ENCODE measurements around the gene ABLIM2.

Gene ABLIM2

DNA sequence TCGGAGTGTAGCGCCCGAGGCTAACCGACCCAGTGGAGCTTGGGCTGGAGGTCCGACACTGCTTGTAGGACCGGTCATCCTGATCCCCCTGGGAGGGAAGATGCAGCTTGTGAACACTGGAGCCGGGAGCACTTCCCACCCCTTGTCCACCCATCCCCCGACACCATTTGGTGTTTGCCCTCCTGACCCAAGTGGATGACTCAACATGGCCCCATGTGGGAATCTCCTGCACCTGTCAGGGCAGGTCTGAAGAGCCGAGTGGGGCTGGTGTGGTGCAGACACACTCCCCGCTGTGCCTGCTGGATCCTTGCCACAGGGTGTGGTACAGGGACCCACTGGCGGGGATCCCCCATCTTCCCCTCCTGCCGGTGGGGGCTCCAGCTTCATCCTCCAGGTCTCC, 128.9 kb downstream of the ABLIM2 start:
- no peak overlapping the region for H3K27ac ChIP-seq (replicated peaks)
- no peak for DNase-seq (ENCODE audit: low read depth in 1 of 2, low spot score in 1 of 2)
- H3K4me3 ChIP-seq (replicated peaks; ENCODE audit: insufficient read depth, low read length): no peak overlapping the region
- TF ChIP-seq, protein P1, sequence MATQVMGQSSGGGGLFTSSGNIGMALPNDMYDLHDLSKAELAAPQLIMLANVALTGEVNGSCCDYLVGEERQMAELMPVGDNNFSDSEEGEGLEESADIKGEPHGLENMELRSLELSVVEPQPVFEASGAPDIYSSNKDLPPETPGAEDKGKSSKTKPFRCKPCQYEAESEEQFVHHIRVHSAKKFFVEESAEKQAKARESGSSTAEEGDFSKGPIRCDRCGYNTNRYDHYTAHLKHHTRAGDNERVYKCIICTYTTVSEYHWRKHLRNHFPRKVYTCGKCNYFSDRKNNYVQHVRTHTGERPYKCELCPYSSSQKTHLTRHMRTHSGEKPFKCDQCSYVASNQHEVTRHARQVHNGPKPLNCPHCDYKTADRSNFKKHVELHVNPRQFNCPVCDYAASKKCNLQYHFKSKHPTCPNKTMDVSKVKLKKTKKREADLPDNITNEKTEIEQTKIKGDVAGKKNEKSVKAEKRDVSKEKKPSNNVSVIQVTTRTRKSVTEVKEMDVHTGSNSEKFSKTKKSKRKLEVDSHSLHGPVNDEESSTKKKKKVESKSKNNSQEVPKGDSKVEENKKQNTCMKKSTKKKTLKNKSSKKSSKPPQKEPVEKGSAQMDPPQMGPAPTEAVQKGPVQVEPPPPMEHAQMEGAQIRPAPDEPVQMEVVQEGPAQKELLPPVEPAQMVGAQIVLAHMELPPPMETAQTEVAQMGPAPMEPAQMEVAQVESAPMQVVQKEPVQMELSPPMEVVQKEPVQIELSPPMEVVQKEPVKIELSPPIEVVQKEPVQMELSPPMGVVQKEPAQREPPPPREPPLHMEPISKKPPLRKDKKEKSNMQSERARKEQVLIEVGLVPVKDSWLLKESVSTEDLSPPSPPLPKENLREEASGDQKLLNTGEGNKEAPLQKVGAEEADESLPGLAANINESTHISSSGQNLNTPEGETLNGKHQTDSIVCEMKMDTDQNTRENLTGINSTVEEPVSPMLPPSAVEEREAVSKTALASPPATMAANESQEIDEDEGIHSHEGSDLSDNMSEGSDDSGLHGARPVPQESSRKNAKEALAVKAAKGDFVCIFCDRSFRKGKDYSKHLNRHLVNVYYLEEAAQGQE (IDR thresholded peaks at IDR 0.05; ENCODE audit: insufficient replicate concordance, low read depth): no peak
- no peak for TF ChIP-seq SPI1 (IDR thresholded peaks at IDR 0.05; ENCODE audit: borderline replicate concordance, low read depth)
- TF ChIP-seq, protein P2, sequence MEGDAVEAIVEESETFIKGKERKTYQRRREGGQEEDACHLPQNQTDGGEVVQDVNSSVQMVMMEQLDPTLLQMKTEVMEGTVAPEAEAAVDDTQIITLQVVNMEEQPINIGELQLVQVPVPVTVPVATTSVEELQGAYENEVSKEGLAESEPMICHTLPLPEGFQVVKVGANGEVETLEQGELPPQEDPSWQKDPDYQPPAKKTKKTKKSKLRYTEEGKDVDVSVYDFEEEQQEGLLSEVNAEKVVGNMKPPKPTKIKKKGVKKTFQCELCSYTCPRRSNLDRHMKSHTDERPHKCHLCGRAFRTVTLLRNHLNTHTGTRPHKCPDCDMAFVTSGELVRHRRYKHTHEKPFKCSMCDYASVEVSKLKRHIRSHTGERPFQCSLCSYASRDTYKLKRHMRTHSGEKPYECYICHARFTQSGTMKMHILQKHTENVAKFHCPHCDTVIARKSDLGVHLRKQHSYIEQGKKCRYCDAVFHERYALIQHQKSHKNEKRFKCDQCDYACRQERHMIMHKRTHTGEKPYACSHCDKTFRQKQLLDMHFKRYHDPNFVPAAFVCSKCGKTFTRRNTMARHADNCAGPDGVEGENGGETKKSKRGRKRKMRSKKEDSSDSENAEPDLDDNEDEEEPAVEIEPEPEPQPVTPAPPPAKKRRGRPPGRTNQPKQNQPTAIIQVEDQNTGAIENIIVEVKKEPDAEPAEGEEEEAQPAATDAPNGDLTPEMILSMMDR (IDR thresholded peaks at IDR 0.05; ENCODE audit: insufficient read depth, low read length): no peak
- no peak for TF ChIP-seq POLR2AphosphoS5 (IDR thresholded peaks at IDR 0.05; ENCODE audit: low read depth)
- no peak for TF ChIP-seq GABPA (IDR thresholded peaks at IDR 0.05; ENCODE audit: low read depth)
- H3K27me3 ChIP-seq (ENCODE audit: insufficient read depth, poor library complexity, severe bottlenecking): peaks cover 4% of the 10 kb centered on the region

DNA sequence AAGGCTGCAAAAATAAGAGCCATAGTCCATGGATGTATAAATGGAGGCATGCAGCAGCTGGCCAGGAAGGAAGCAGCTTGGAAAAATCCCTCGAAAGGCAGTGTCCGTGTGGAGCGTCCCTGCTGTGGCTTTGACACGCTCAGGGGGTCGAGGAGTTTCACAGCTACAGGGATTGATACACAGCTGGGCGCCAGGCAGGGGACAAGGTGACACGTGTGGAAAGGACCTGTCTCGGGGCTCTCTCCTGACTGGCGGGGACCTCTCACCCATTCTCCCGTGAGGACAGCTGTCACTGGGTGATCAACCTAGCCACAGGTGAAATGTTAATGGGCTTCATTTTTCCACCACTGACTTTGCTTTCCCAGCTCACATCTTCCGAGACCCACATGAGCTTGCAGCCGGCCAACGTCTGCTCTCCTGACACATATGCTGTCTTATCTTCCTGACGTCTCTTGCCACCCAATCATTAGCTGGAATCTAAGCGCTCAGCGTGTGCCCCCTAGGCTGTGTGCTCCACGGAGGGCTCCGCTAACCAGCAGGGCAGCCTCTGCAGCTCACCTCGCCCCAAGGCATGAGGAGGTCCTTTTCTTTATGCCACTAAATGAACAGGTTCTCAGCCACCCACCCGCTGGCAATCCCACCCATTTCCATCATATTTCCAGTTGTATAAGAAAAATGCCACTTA, 129.6 kb downstream of the ABLIM2 start:
- peaks cover 4% of the 10 kb centered on the region for H3K27me3 ChIP-seq (ENCODE audit: insufficient read depth, poor library complexity, severe bottlenecking)

GRCh38 chr4:8028368-8028767, 130.2 kb downstream of the ABLIM2 start:
- Histone ChIP-seq H3K27ac (replicated peaks) (no peak overlapping the region), H3K4me3 (replicated peaks; ENCODE audit: insufficient read depth, low read length) (no peak overlapping the region), H3K27me3 (ENCODE audit: insufficient read depth, poor library complexity, severe bottlenecking) (peaks cover under 1% of the 10 kb centered on the region)
- DNase-seq (ENCODE audit: low read depth in 1 of 2, low spot score in 1 of 2): no peak
- TF ChIP-seq GABPA (IDR thresholded peaks at IDR 0.05; ENCODE audit: low read depth) (no peak), POLR2AphosphoS5 (IDR thresholded peaks at IDR 0.05; ENCODE audit: low read depth) (no peak), SPI1 (IDR thresholded peaks at IDR 0.05; ENCODE audit: borderline replicate concordance, low read depth) (no peak)
- TF ChIP-seq, protein P2 (IDR thresholded peaks at IDR 0.05; ENCODE audit: insufficient read depth, low read length): no peak
- TF ChIP-seq, protein P1 (IDR thresholded peaks at IDR 0.05; ENCODE audit: insufficient replicate concordance, low read depth): no peak

More for the DNA sequence above, 129.6 kb downstream of the ABLIM2 start:
- Histone ChIP-seq H3K27ac (replicated peaks) (no peak overlapping the region), H3K4me3 (replicated peaks; ENCODE audit: insufficient read depth, low read length) (no peak overlapping the region)
- no peak for DNase-seq (ENCODE audit: low read depth in 1 of 2, low spot score in 1 of 2)
- TF ChIP-seq POLR2AphosphoS5 (IDR thresholded peaks at IDR 0.05; ENCODE audit: low read depth) (no peak), SPI1 (IDR thresholded peaks at IDR 0.05; ENCODE audit: borderline replicate concordance, low read depth) (no peak), GABPA (IDR thresholded peaks at IDR 0.05; ENCODE audit: low read depth) (no peak)
- TF ChIP-seq, protein P1 (IDR thresholded peaks at IDR 0.05; ENCODE audit: insufficient replicate concordance, low read depth): no peak
- TF ChIP-seq, protein P2 (IDR thresholded peaks at IDR 0.05; ENCODE audit: insufficient read depth, low read length): no peak
